Esophagus muscularis mucosa (tissue), 4 donors: ENCODE results near the gene GLP2R. TPM values are rescaled to one million over a fixed set of nuclear protein-coding genes. Genes with fewer than 3 reads are reported as not detected.

Source experiments
- DNase-seq: peaks from one replicate; pipeline ENCODE4 v3.0.0-alpha.2; 2017; ENCODE audit errors: extremely low spot score
- H3K27ac ChIP-seq, 4 donors: fragments of 200-600 bp; sonication (generic); replicated peaks in 1 of 4; 1 replicate in 3 of 4; 2 replicates in 1 of 4; pipeline ENCODE4 v1.5.1; 2016 to 2019; ENCODE audit warnings: mild to moderate bottlenecking in 1 of 4
- H3K27me3 ChIP-seq, 4 donors: fragments of 200-600 bp; sonication (generic); one replicate each; pipeline versions ENCODE4 v1.5.1 to v1.6.0; 2016 to 2019
- H3K36me3 ChIP-seq, 4 donors: fragments of 200-600 bp; sonication (generic); one replicate each; pipeline ENCODE4 v1.5.1; 2016 to 2019
- H3K4me1 ChIP-seq, 4 donors: fragments of 200-600 bp; sonication (generic); one replicate each; pipeline ENCODE4 v1.5.1; 2016 to 2019
- H3K4me3 ChIP-seq, 4 donors: fragments of 200-600 bp; sonication (generic); 1 replicate in 2 of 4; 2 replicates in 2 of 4; pipeline ENCODE4 v1.5.1; 2016 to 2019; ENCODE audit warnings: mild to moderate bottlenecking in 4 of 4, moderate library complexity in 1 of 4
- H3K9me3 ChIP-seq, 4 donors: fragments of 200-600 bp; sonication (generic); 1 replicate in 3 of 4; 2 replicates in 1 of 4; pipeline ENCODE4 v1.5.1; 2016 to 2019
- CTCF ChIP-seq, 3 experiments: fragments of 200-600 bp in 2 of 3; fragments of 450-650 bp in 1 of 3; sonication (generic) in 2 of 3; IDR thresholded peaks; one replicate each; pipeline ENCODE4 v1.5.1; 2017 to 2019; ENCODE audit warnings: antibody characterized with exemption in 3 of 3, mild to moderate bottlenecking in 2 of 3, moderate library complexity in 1 of 3
- EP300 ChIP-seq: sonication (generic); formaldehyde crosslinking; IDR thresholded peaks from one replicate; pipeline ENCODE4 v1.6.1; 2017; ENCODE audit warnings: antibody characterized with exemption
- POLR2A ChIP-seq: fragments of 450-650 bp; IDR thresholded peaks from one replicate; pipeline ENCODE4 v1.6.1; 2017; ENCODE audit warnings: antibody characterized with exemption, moderate library complexity, mild to moderate bottlenecking, low read depth
- POLR2AphosphoS5 ChIP-seq, 2 donors: sonication (generic); formaldehyde crosslinking; IDR thresholded peaks; one replicate each; pipeline ENCODE4 v1.6.1; 2017; ENCODE audit warnings: antibody characterized with exemption in 2 of 2
- WGBS: methylation state at CpG from one replicate; pipeline ENCODE4 v1.1.5; 2018; 5-methylcytosine and 5-hydroxymethylcytosine counted together
- intact Hi-C: fragments of 100-400 bp; cut with DNase I; formaldehyde crosslinking; loops from one replicate; pipeline ENCODE4 v1.15.1; 2023
- total RNA-seq, 4 donors: library from RNA; depleted of rRNA; stranded (reverse); fragments of >200 nt; gene quantifications; one replicate each; pipeline versions ENCODE4 v1.1.0 to v1.2.1, GENCODE V29; 2016

GLP2R gene
- total RNA-seq, 4 donors from 2014 or later = 9.1 to 16.6 (median 14.6) TPM

DNA sequence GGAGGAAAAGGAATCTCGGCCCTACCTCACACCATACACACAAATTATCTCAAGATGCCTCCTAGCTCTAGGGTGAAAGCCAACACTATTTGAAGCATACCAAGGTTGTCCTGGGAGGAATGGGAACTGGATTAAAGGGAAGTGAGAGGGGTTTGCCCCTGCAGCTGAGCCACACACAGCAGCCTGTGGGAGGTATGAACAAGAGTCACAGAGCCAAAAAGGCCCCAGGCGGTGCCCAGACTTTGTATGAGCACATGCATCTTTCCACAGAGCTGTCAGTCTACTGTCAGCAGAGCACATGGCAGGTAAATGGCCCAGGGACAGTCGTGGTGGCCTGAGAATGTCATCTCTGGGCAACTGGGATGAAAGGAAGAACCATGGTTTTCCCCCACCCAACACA is 110.4 kb downstream of the GLP2R start:
- intact Hi-C loops = no loop called here
- 61% methylated on average over 2 of the region's 3 CpGs for WGBS
- Histone ChIP-seq H3K27me3 (no peaks in the 10 kb centered on the region), H3K4me3 (no peak overlapping the region), H3K36me3 (peaks cover 5 to 42% (median 28%) of the 10 kb centered on the region in 4 donors), H3K9me3 (peaks cover 0 to 11% (median 0%) of the 10 kb centered on the region in 4 donors), H3K27ac (no peak overlapping the region), H3K4me1 (peaks cover 7 to 22% (median 18%) of the 10 kb centered on the region in 4 donors)
- DNase-seq = no peak
- no peak for TF ChIP-seq POLR2A
- TF ChIP-seq EP300 = no peak
- no peak for TF ChIP-seq POLR2AphosphoS5 (IDR thresholded peaks at IDR 0.05)

DNA sequence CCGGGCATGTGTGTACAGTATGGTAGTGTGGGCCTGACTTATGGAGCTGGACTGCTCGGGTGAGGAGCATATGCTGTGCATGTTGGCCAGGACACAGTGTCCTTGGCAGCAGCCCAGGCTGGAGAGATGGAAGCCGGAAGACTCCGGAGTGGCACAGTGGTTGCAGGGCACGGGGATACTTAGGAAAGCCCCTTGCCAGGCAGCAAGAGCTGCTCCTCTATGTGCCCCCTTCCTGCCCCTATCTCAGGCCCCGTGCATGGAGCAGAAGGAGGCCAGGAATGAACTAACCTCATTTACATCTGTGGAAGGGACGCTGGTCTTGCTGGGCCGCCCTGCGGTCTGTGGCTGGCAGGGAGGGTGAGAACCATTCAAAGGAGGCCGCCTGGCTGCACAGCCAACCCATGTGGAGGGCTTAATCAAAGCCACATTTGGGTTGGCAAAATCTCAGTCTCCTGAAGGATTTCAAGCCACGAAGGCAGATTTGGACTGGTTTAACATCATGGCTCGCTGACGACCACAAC is 111.6 kb downstream of the GLP2R start:
- no peak for TF ChIP-seq EP300
- no peak for TF ChIP-seq POLR2AphosphoS5 (IDR thresholded peaks at IDR 0.05)
- no peak for TF ChIP-seq POLR2A
- no peak for TF ChIP-seq CTCF (IDR thresholded peaks at IDR 0.05)
- peaks cover 5 to 55% (median 32%) of the 10 kb centered on the region in 4 donors for H3K36me3 ChIP-seq
- no peak for DNase-seq
- peaks cover 0 to 11% (median 0%) of the 10 kb centered on the region in 4 donors for H3K9me3 ChIP-seq
- H3K27me3 ChIP-seq = no peaks in the 10 kb centered on the region
- peaks cover 7 to 19% (median 15%) of the 10 kb centered on the region in 4 donors for H3K4me1 ChIP-seq
- WGBS = 69% methylated on average over 13 of the region's 13 CpGs
- H3K27ac ChIP-seq = peak overlapping the region in 1 of 4 donors; percentile 18
- intact Hi-C loops = no loop called here
- H3K4me3 ChIP-seq = no peak overlapping the region

DNA sequence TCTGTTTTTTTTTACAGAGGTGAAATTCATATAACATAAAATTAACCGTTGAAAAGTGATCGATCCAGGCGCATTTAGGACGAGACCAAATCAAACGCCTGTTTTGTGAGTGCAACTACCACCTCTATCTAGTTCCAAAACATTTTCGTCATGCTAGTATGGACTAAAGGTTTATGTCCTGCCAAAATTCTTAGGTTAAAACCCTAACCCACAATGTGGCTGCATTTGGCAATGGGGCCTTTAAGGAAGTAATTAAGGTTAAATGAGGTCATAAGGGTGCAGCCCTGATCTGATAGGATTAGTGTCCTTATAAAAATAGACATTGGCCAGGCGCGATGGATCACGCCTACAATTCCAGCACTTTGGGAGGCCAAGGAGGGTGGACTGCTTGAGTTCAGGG is 112.2 kb downstream of the GLP2R start:
- no peak for TF ChIP-seq POLR2AphosphoS5 (IDR thresholded peaks at IDR 0.05)
- TF ChIP-seq EP300 = no peak
- TF ChIP-seq CTCF (IDR thresholded peaks at IDR 0.05) = no peak
- TF ChIP-seq POLR2A = no peak
- Histone ChIP-seq H3K27me3 (no peaks in the 10 kb centered on the region), H3K9me3 (peaks cover 0 to 11% (median 0%) of the 10 kb centered on the region in 4 donors), H3K36me3 (peaks cover 5 to 61% (median 36%) of the 10 kb centered on the region in 4 donors), H3K4me1 (peaks cover 7 to 19% (median 15%) of the 10 kb centered on the region in 4 donors), H3K4me3 (no peak overlapping the region), H3K27ac (peak overlapping the region in 1 of 4 donors; percentile 18)
- intact Hi-C loops = no loop called here
- WGBS = 94% methylated on average over 9 of the region's 9 CpGs
- DNase-seq = no peak

- Histone ChIP-seq H3K27ac (no peak overlapping the region), H3K9me3 (peaks cover 0 to 11% (median 0%) of the 10 kb centered on the region in 4 donors), H3K36me3 (peaks cover 5 to 58% (median 38%) of the 10 kb centered on the region in 4 donors), H3K4me1 (peaks cover 7 to 19% (median 15%) of the 10 kb centered on the region in 4 donors), H3K4me3 (no peak overlapping the region), H3K27me3 (no peaks in the 10 kb centered on the region)
- 91% methylated on average over 1 of the region's 1 CpG for WGBS
- intact Hi-C loops = no loop called here
- no peak for DNase-seq
- TF ChIP-seq POLR2A (no peak), CTCF (IDR thresholded peaks at IDR 0.05) (no peak), EP300 (no peak), POLR2AphosphoS5 (IDR thresholded peaks at IDR 0.05) (no peak)
Measured at GRCh38 chr17:9938764-9939163, 113.0 kb downstream of the GLP2R start.

DNA sequence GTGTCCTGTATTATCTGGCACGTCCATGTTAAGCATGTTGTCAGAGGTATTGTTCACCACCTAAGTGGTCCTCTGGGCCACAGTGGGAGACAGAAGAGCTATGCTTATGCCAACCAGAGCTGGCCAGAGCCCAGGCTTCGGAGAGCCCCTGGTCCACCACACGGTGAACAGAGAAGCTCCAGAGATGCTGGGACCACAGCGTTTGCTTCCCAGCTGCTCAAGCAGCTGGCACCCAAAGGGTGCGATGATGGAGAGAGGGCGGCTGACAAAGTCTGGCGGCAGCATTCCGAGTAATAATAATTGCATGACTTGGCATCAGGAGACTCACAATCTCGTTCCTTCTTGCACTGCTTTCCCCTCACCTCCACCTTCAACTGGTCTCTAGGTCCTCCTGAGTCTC is 115.1 kb downstream of the GLP2R start:
- peaks cover 0 to 11% (median 0%) of the 10 kb centered on the region in 4 donors for H3K9me3 ChIP-seq
- peaks cover 5 to 67% (median 46%) of the 10 kb centered on the region in 4 donors for H3K36me3 ChIP-seq
- TF ChIP-seq POLR2AphosphoS5 (IDR thresholded peaks at IDR 0.05) (no peak), POLR2A (no peak), CTCF (IDR thresholded peaks at IDR 0.05) (no peak), EP300 (no peak)
- WGBS = 79% methylated on average over 7 of the region's 9 CpGs
- no peak overlapping the region for H3K27ac ChIP-seq
- no peak overlapping the region for H3K4me3 ChIP-seq
- H3K27me3 ChIP-seq = no peaks in the 10 kb centered on the region
- DNase-seq = no peak
- H3K4me1 ChIP-seq = peaks cover 7 to 17% (median 15%) of the 10 kb centered on the region in 4 donors
- intact Hi-C loops = no loop called here
